ENCODE data around the gene OR2AG2. TPM values are rescaled to one million over a fixed set of nuclear protein-coding genes. Genes with fewer than 3 reads are reported as not detected.

The OR2AG2 gene
- total RNA-seq, 1 donor from 2014 or later, result not detected

DNA sequence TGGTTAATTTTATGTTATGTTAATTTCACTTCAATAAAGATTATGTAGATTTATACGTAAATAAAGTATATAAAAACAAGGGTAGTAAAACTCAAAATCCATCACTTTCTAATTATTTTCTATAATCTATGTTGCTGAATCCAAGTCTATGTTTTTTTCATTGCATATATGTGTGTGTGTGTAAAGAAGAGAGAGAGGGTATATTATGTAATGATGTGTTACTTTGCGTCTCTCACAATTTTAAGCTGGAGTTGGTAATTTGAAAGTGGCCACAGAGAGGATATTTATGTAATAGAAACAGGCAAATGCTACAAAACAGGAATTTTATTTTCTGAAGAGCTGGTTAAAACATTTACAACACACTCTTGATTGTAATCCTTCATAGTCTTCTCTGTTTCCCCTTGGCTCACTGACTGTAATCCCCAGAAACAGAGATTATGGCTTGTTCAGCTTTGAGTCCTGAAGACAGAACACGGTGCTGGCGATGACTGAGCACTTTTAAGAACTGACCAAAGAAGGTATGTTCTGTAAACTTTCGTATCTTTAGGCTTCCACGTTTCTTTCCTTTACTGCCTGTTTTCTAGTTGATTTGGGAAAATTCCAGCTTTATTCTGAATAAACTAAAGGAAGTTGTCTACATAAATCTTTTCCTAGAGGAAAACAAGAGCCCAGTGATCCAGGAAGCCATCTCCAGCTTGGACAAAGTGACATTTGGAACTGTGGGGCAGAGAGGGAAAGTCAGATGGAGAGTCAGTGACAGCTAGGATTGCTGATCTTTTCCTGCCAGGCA, 43.6 kb downstream of the OR2AG2 start:
- H3K4me1 Mint-ChIP-seq, result peaks cover 45% of the 10 kb centered on the region
- POLR2A ChIA-PET, result interaction anchor here (1.4 kb wide), 1 partner anchor 9 kb away, joined by 5 read pairs; no protein-coding TSS in a partner anchor

DNA sequence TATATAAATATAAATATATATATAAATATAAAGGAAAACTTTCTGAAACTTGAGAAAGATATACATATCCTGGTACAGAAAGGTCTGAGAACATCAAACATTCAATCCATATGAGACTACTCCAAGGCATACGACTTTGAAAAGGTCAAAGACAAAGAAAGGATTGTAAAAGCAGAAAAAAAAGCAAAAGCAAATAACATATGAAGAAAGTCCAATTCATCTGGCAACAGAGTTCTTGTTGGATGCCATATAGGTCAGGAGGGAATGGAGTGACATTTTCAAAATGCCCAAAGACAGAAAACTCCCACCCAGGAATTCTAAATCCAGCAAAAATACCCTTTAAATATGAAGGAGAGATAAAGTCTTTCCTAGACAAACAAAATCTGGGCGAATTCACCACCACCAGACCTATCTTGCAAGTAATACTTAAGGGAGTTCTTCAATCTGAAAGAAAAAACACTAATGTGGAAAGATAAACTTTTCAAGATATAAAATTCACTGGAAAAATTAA, 46.3 kb downstream of the OR2AG2 start:
- peaks cover 7% of the 10 kb centered on the region for H3K9me3 Mint-ChIP-seq
- DNase-seq, result no peak
- no peak for ATAC-seq (ENCODE audit: low read depth)
- intact Hi-C loops (cut with micrococcal nuclease), result no loop called here
- no peaks in the 10 kb centered on the region for H3K27me3 Mint-ChIP-seq
- peaks cover 57% of the 10 kb centered on the region for H3K4me1 Mint-ChIP-seq
- ChIA-PET CTCF (interaction anchor here (1.0 kb wide), 1 partner anchor 346 kb away, joined by 5 read pairs; no protein-coding TSS in a partner anchor), POLR2A (no interaction called here)
- no peak overlapping the region for H3K27ac Mint-ChIP-seq
- H3K4me3 Mint-ChIP-seq, result no peak overlapping the region
- TF ChIP-seq, protein P1, sequence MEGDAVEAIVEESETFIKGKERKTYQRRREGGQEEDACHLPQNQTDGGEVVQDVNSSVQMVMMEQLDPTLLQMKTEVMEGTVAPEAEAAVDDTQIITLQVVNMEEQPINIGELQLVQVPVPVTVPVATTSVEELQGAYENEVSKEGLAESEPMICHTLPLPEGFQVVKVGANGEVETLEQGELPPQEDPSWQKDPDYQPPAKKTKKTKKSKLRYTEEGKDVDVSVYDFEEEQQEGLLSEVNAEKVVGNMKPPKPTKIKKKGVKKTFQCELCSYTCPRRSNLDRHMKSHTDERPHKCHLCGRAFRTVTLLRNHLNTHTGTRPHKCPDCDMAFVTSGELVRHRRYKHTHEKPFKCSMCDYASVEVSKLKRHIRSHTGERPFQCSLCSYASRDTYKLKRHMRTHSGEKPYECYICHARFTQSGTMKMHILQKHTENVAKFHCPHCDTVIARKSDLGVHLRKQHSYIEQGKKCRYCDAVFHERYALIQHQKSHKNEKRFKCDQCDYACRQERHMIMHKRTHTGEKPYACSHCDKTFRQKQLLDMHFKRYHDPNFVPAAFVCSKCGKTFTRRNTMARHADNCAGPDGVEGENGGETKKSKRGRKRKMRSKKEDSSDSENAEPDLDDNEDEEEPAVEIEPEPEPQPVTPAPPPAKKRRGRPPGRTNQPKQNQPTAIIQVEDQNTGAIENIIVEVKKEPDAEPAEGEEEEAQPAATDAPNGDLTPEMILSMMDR (IDR thresholded peaks at IDR 0.05), result no peak
- H3K36me3 Mint-ChIP-seq (ENCODE audit: low read depth), result peaks cover 70% of the 10 kb centered on the region

More for the DNA sequence above, 43.6 kb downstream of the OR2AG2 start:
- TF ChIP-seq, protein P1 (IDR thresholded peaks at IDR 0.05), result no peak
- no peak for DNase-seq
- CTCF ChIA-PET, result interaction anchor here (0.6 to 2.4 kb wide), 5 partner anchors 10 to 200 kb away, joined by 4 to 7 read pairs (median 4); no protein-coding TSS in a partner anchor
- ATAC-seq (ENCODE audit: low read depth), result no peak
- Mint-ChIP-seq H3K27ac (peak overlapping the region; percentile 50), H3K27me3 (no peaks in the 10 kb centered on the region), H3K36me3 (ENCODE audit: low read depth) (peaks cover 56% of the 10 kb centered on the region), H3K9me3 (peaks cover 7% of the 10 kb centered on the region), H3K4me3 (no peak overlapping the region)
- intact Hi-C loops (cut with micrococcal nuclease), result no loop called here

DNA sequence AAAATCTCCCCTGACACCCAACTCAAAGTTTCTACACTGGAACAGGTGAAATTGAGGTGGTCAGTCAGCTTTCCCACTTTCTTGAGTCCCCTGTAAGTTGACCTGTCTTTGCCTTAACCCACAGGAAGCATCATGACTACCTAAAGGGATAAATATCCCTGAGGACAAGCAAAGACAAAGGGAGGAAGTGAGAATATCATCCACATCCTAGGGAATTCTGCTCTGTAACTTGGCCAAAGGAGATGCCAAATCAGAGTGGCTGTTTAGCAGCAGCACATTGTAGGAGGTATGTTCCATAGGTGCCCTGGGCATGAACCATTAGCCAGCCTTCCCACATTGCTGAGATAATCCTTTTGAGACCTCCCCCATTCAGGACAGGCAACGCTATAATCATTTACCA, 47.8 kb downstream of the OR2AG2 start:
- no peak overlapping the region for H3K27ac Mint-ChIP-seq

DNA sequence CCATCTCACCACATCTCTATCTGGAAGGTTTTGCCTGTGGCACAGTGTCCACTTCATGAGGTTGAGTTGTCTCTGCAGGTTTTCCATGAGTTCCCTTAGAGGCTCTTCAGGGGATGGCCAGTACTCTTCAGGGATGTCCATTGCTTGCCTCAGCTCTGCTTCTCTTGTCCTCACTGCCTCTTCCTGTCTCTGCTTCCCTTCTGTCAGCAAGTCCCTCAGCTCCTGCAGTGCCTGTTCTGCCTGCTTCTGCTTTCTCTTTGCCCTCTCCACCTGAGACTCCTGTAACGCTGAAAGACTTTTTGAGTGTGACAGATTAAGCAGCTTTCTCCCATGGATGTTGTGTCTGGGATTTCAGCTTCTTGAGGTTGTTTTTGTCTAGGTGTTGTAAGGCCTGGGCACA, 50.4 kb downstream of the OR2AG2 start:
- Mint-ChIP-seq H3K27me3 (no peaks in the 10 kb centered on the region), H3K4me3 (no peak overlapping the region), H3K27ac (peak overlapping the region; percentile 32), H3K36me3 (ENCODE audit: low read depth) (peaks cover 68% of the 10 kb centered on the region), H3K9me3 (peaks cover 2% of the 10 kb centered on the region), H3K4me1 (peaks cover 42% of the 10 kb centered on the region)
- ATAC-seq (ENCODE audit: low read depth), result no peak
- TF ChIP-seq, protein P1 (IDR thresholded peaks at IDR 0.05), result no peak
- DNase-seq, result no peak
- ChIA-PET CTCF (interaction anchor here (1.2 to 2.1 kb wide), 3 partner anchors 15 to 35 kb away, joined by 4 to 6 read pairs (median 5); no protein-coding TSS in a partner anchor), POLR2A (interaction anchor here (1.3 kb wide), 1 partner anchor 25 kb away, joined by 3 read pairs; no protein-coding TSS in a partner anchor)
- intact Hi-C loops (cut with micrococcal nuclease), result no loop called here

More for the DNA sequence above, 47.8 kb downstream of the OR2AG2 start:
- ChIA-PET POLR2A (interaction anchor here (0.8 kb wide), 1 partner anchor 11 kb away, joined by 3 read pairs; no protein-coding TSS in a partner anchor), CTCF (interaction anchor here (0.8 to 1.6 kb wide), 3 partner anchors 11 to 33 kb away, joined by 3 to 6 read pairs (median 4); no protein-coding TSS in a partner anchor)
- intact Hi-C loops (cut with micrococcal nuclease), result no loop called here
- Mint-ChIP-seq H3K36me3 (ENCODE audit: low read depth) (peaks cover 82% of the 10 kb centered on the region), H3K4me1 (peaks cover 57% of the 10 kb centered on the region), H3K4me3 (no peak overlapping the region), H3K9me3 (peaks cover 7% of the 10 kb centered on the region), H3K27me3 (no peaks in the 10 kb centered on the region)
- TF ChIP-seq, protein P1 (IDR thresholded peaks at IDR 0.05), result no peak
- DNase-seq (no peak), ATAC-seq (ENCODE audit: low read depth) (no peak)

DNA sequence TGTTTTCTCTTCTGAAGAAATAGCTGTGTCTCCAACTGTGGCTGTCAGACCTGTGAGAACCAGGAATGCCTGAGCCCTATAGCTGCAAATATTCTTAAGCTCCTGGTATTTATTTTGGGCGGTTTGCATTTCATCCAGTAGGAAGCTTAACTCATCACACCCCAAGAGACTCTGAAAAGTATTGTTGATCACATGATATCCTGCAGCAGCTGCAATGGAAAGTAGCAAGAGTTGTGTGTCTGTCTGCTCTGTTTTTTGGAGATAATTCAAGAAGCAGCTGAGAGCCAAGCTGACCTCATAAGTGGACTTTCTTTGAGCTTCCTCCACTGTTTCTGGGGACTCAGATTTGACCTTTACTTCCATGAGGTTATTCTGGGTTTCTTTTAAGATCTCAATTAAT, 52.2 kb downstream of the OR2AG2 start:
- Mint-ChIP-seq H3K27ac (no peak overlapping the region), H3K27me3 (no peaks in the 10 kb centered on the region)

More for the DNA sequence above, 52.2 kb downstream of the OR2AG2 start:
- POLR2A ChIA-PET, result no interaction called here
- intact Hi-C loops (cut with micrococcal nuclease), result no loop called here
- ATAC-seq (ENCODE audit: low read depth) (no peak), DNase-seq (no peak)
- H3K4me1 Mint-ChIP-seq, result peaks cover 34% of the 10 kb centered on the region
- H3K36me3 Mint-ChIP-seq (ENCODE audit: low read depth), result peaks cover 69% of the 10 kb centered on the region
- H3K9me3 Mint-ChIP-seq, result peaks cover 2% of the 10 kb centered on the region
- H3K4me3 Mint-ChIP-seq, result no peak overlapping the region
- CTCF ChIA-PET, result interaction anchor here (0.7 to 1.1 kb wide), 4 partner anchors 13 to 340 kb away, joined by 3 to 4 read pairs (median 3); no protein-coding TSS in a partner anchor
- TF ChIP-seq, protein P1 (IDR thresholded peaks at IDR 0.05), result no peak
